GM08714 (cell line): ENCODE data around the gene RPS21.

Experiments
- H3K4me3 ChIP-seq: fragments of 200-500 bp; sonication (Bioruptor generic); 2 replicates; pipeline ENCODE4 v1.5.1; 2014; ENCODE audit warnings: mild to moderate bottlenecking, low read length, inconsistent platforms
- ZNF274 ChIP-seq: IDR thresholded peaks from 2 replicates; pipeline ENCODE4 v1.6.1; 2012; ENCODE audit warnings: mild to moderate bottlenecking, low read depth, low read length

The RPS21 gene

DNA sequence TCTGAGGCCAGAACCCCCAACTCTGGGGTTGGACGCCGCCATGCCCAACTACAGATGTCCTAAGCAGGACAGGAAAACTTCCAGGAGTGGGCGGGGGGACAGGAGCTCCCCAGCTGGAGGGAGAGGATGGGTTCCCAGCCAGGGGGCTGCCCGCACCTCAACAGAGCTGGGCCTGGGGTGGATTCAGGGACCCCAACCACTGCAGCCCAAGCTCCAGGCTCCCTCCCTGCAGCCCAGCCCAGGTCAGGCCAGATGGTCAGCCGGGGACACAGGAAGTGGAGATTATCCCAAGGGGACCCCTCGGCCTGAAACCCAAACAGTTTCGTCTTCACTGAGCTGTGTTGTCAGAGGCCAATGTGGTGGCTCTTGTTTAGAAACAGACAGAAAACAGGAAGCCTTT lies 29.2 kb upstream of the RPS21 start:
- H3K4me3 ChIP-seq = no peak overlapping the region
- no peak for TF ChIP-seq ZNF274

DNA sequence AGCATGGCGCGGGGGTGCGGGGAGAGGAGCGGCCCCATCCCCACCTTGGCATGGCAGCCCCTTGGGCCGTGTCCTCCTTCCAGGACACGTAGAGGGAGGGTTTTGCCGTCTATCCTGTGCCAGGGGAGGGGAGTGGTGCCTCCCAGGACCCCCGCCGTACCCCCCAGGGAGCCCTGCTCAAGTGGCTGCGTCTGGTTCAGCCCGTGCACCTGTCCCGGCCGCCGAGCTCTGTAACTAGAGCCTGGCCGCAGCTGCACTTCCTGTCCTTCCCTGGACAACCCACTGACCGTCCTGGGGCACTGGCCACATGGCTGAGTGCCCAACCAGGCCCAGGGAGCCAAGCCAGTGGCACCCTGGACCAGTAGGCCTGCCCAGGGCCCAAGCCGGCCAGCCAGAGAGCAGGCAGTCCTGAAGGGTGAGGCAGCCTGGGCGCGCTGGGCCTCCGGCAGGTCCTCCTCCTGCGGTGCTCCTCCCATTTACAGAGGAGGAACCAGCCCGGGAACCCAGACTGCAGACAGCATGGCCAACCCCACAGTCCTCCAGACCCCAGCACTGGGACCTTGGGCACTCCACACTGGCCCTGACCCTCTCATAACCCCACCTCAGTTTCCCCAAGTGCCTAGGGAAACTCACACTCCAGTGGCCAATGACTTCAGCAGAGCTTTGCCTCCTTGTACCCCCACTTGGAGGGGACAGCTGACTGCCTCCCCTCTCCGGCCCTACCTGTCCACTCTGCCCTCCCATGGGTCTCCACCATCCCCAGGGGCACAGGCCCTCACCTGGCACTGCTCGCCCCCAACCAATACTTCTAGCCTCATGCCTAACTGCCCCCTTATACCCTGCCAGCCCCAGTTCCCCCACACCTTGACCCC lies 28.5 kb upstream of the RPS21 start:
- no peak for TF ChIP-seq ZNF274
- H3K4me3 ChIP-seq = no peak overlapping the region

DNA sequence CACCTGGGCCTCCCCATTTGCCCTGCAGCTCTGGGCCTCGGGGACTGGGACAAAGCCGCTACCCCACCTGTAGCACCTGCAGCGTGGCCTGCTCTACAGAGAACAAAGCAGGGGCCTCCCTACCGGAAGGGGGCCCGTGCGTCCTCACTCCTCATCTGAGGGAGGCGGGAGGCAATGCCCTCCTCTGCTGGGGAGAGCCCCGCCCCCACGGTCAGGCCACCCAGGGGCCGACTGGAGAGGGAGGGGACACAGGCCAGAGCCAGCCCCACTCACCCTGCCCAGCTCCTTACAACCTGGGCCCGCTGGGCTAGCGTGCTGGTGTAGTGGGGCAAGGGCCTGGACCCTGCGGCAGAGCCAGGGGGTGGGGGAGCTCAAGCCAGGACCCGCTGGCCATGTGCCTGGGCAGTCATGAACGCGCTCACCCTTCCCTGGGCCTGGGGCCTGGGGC lies 27.8 kb upstream of the RPS21 start:
- TF ChIP-seq ZNF274 = no peak
- H3K4me3 ChIP-seq = no peak overlapping the region

DNA sequence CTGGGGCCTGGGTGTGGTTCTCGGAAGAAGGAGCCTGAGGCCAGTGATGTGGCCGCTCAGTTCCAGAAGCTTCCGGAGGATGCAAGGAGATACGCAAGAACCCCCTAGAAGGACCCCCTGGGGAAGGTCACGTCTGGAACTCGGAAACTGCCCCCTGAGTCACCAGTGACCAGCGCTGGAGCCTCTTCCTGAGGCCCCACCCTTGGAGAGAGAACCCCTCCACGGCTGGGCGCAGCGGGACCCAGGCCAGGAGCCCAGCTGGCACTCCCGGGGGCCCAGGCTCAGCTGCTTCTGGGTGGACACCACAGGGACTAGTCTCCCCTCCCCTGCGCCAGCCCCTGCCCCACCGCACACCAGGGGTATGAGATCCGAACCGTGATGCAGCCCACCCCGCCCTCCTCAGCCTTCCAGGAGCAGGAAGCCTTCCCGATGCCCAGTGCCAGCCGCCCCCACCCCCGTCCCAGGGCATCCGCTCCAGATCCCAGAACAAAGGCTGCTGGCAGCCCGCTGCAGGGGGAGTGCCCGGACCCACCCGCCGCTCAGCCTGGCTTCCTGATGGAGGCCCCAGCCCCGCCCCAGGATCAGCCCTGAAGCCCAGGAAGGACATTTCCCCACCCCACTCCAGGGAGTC lies 27.3 kb upstream of the RPS21 start:
- TF ChIP-seq ZNF274 = no peak
- no peak overlapping the region for H3K4me3 ChIP-seq

DNA sequence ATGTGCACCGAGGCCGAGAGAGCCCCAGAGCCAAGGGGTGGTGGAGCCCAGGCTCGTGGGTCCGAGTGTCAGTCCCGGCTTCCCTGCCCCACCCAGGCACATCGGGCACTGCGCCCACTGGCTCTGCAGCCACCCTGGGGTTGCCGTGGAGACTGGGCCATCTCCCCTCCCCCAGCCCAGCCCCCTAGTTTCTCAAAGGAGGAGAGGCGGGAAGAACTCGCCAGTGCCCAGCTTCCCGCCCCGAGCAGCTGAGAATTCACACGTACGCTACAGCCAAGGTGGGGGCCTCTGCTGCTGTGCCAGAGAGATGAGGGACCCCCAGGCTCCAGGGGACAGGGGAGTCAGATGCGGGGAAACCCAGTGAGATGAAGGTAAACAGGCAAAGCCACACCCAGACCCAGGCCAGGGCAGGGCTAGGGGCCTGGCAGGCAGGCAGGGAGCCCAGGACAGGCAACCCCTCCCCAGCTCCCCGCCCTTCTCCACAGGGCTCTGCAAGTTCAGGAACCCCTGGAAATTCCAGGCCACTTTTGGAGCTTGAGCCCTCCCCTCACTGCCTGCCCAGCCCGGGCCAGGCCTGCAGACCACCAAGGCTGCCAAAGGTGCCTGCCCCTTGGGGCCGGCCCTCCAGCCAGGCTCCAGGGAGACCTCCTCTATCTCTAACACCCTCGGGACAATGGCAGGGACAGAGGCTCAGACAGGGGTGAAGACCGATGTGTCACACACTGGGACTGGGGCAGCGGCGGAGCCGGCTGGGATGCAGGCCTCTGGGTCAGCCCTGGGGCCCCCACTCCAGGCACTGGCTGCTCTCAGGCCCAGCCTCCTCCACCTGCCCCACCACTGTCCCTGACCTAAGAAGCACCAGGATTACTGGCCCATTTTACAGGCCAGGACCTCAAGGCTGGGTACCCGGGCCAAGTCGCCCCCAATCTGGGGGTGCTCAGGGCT lies 25.8 kb upstream of the RPS21 start:
- no peak for TF ChIP-seq ZNF274
- no peak overlapping the region for H3K4me3 ChIP-seq

DNA sequence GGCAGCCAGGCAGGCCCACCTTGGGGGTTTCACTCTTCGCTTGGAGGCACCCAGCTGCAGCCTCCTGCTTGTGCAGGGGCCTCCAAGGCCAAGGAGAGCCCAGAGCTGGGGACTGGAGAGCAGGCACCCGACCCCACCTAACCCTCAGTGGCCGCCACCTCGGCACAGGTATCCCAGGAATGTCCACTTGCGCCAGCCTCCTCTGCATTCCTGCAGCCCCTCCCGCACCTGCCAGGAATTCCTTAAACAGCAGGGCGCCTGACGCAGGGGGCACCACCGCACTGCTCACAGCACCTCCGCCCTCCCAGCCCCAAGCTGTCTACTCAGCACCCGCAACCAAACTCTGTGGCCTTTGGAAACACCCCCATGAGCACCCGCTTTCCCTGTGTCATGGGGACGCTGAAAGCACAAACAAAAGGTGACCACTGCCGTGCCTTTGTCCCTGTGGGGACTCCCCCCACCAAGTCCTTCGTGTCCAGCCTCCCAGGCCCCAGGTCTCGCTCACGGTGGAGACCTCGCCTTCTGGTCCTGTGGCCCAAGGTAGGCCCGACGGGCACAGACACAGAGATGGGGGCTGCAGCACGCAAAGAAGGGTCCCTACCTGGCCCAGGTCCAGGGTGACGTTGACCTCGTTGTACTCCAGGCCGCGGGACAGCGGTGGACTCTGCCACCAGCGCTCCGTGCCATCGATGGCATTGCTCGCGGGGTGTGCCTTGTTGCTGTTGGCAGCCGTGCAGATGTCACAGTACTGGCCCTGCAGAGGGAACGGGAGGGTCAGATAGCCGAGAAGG lies 24.9 kb upstream of the RPS21 start:
- H3K4me3 ChIP-seq = no peak overlapping the region
- no peak for TF ChIP-seq ZNF274

DNA sequence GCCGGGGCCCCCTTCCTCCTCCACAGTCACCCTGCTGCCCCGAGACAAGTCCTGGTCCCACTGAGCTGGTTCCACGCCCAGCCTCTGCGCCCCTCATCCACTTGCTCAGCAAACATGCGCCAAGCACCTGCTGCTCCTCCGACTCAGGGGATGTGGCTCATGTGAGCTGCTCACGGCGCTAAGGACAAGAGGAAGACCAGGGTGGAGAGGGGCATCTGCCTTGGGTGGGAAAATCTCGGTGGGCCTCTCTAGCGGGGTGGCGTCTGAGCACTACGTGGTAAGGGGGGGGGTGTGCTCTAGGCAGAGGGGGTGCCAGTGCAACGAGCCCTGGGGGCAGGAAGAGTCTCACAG lies 24.3 kb upstream of the RPS21 start:
- H3K4me3 ChIP-seq = no peak overlapping the region

DNA sequence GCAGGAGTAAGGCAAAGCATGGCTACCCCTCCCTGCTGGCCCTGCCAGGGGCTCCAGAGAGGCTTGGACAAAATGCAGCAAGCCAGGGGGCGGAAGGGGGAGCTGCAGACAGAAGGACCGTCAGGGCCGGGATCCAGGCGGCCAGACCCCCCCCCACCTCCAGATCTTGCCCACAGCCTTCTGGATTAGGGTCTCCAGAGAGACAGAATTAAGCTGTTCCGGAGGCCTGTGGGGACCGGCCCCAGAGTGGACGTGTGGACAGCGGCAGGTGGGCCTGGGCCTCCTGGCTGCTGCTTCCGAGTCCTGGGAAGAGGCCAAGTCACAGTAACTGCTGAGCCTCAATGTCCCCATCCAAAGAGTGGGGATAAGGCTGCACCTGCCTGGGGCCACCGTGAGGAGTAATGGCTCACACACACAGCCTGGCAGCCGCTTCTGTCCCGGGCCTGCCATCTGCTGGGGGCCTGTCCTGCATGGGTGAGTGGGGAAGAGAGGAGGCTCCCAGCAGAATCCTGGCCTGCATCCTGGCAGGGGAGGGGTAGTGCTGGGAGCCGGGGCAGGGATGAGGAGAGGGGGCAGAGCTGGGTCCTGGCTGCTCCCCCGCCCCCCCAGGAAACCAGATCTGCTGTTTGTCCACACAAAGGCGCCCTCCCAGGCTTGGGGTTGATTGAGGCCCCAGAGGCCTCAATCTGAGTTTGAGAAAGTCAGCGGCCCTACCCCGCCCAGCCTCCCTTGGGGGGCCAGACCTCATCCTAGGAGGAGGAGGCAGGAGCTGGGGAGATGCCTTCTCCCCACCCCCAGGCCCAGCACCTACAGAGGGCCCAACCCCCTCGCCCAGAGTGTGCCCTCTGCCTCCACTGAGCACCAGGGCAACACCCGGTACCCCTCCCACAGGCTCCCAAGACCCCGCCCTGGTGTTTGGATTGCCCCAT lies 23.6 kb upstream of the RPS21 start:
- H3K4me3 ChIP-seq = no peak overlapping the region
- no peak for TF ChIP-seq ZNF274

More for the DNA sequence above, 24.3 kb upstream of the RPS21 start:
- TF ChIP-seq ZNF274 = no peak

DNA sequence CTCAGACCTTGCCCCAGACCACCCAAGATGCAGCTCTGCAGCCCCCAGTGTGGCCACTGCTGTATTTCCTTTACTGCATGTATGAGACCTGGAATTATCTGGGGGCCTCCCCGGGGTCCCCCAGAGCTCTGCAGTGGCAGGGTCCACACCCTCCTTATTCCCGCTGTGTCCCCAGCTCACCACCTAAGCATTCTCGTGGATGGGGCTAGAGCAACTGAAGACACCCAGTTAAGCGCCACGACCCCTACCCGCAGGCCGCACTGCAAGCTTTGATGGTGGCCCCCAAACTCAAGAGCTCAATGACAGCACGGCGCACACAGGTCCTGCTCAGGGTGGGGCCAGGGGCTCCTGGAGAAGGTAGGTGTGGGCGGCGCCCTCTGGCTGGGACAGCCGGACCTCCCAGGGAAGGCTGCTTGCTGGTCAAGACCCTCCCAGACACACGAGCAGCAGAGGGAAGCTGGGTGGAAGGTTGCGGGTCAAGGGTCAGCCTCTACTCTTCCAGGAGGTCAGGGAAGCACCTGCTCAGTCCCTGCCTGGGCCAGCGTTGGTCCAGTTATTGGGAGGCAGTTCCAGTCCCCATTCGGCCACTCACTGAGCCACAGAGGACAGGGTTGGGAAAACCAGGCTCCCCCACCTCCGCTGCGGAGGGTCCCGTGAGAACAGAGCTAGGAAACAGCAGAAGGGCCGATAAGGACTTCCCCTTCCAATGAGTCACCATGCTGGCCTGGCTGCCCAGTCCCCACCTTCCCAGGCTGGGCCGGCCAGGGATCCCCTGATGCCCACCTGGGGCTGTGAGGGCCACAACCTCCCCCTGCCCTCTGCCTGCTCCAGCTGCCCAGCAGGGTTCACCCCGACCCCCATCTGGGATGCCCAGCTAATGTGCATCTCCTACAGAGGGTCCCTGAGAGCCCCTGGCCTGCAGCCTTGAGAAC lies 22.7 kb upstream of the RPS21 start:
- no peak overlapping the region for H3K4me3 ChIP-seq
- TF ChIP-seq ZNF274 = no peak

DNA sequence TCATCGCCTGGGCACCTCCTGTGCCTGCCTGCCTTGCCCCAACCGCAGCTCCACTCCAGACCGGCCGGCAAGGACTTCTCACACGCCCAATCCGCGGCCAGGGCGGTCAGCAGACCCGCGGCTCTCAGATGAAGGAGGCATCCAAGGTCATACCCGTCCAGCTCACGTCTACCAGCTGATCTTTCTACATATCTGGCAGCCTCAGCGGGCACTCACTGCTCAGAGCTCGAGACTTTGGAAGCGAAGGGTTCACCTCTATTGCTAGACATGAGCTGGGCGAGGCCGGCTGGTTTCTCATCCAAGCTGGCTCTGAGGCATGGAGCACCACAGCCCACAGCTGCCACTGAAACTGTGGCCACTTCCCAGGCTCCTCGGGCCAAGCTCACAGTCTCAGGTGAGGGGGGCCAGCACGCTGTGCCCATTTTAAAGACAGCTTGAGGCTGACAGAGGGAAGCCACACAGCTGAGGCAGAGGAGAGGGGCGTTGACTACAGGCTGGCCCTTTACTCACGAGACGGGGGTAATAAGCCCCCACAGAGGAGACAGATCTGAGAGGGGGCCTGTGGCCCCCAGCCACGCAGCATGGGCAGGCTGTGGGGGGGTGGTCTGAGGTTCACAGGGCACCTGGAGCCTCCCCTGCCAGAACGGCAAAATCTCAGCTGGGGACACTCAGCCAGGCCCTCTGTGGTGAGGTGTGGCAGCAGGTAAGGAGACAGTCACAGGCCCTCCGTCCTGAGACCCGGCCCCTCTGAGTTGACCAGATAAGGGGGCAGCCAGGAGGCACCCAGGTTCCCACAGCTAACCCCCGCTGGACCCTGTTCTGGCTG lies 21.8 kb upstream of the RPS21 start:
- H3K4me3 ChIP-seq = no peak overlapping the region
- TF ChIP-seq ZNF274 = no peak

DNA sequence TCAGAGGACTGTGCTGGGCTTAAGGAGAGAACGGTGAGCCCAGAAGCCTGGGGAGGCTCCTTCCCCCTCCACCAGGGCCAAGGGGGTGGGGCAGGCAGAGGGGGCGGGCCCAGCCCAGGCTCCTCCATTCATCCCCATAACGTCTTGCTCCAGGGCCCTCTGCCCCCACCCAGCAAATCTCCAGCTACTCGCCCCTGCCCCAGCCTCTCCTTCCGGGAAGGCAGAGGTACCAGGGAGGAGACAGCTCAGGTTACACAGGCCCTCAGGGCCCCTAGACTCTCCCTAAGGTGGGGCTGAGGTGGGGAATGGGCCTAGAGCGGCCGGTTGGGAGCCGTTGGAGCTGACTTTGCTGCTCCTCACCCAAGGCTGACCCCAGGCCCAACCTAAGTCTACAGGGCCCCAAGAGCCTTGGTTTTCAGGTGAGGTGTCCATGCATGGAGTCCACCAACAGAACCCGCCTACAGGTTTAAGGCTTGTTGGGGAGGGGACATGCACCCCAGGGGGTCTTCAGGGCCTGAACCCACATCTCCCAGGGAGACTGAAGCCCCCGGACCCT lies 21.0 kb upstream of the RPS21 start:
- no peak for TF ChIP-seq ZNF274
- H3K4me3 ChIP-seq = no peak overlapping the region
